ENCODE measurements around the gene GNG7.

GRCh38 chr19:2548966-2549365 is 153.5 kb downstream of the GNG7 start:
- no peak for TF ChIP-seq ERG (CRISPR knock-in tag; IDR thresholded peaks at IDR 0.05)
- TF ChIP-seq ZNF138 (CRISPR knock-in tag; conservative IDR thresholded peaks at IDR 0.05), result no peak
- TF ChIP-seq SP1 (CRISPR knock-in tag; conservative IDR thresholded peaks at IDR 0.05), result no peak
- TF ChIP-seq ELF4 (CRISPR knock-in tag; IDR thresholded peaks at IDR 0.05; ENCODE audit: low read depth), result no peak
- TF ChIP-seq SOX15 (CRISPR knock-in tag; IDR thresholded peaks at IDR 0.05), result no peak
- TF ChIP-seq NFYB (CRISPR knock-in tag; conservative IDR thresholded peaks at IDR 0.05; ENCODE audit: low read depth), result no peak

Data from WTC11 (cell line).